Activated CD4-positive, alpha-beta T cell treated with anti-CD3 and anti-CD28 coated beads for 36 hours (primary cell): ENCODE measurements around the gene FGF12. TPM values are rescaled to one million over a fixed set of nuclear protein-coding genes. Genes with fewer than 3 reads are reported as not detected.

Experiments used
- total RNA-seq, 2 experiments: library from RNA; stranded (reverse); gene quantifications; one replicate each; pipeline ENCODE4 v1.2.3, GENCODE V29; 2021

Gene FGF12
- total RNA-seq, 2 experiments from 2014 or later = not detected

Other genes with a start within 250 kb of the FGF12 start
- gene MB21D2, start 190.3 kb upstream of the FGF12 start, total RNA-seq = 1 to 10 TPM; 2.2 to 2.5 TPM